Sigmoid colon (tissue), 7 donors: ENCODE data around the gene CST6. TPM values are rescaled to one million over a fixed set of nuclear protein-coding genes. Genes with fewer than 3 reads are reported as not detected.
"Not testable (repeated sequence)": the region's sequence is repeated elsewhere in the genome, so short reads cannot be mapped to it uniquely, and the experiment has no call there.

ENCODE experiments used
- DNase-seq: peaks from one replicate; pipeline ENCODE4 v3.0.0-alpha.2; 2019
- H3K27ac ChIP-seq, 4 donors: fragments of 200-600 bp; sonication (generic); one replicate each; pipeline ENCODE4 v1.5.1; 2016 to 2019; ENCODE audit warnings: mild to moderate bottlenecking in 1 of 4
- H3K27me3 ChIP-seq, 3 donors: fragments of 200-600 bp; sonication (generic); one replicate each; pipeline ENCODE4 v1.5.1; 2019; ENCODE audit warnings: mild to moderate bottlenecking in 1 of 3
- H3K36me3 ChIP-seq, 4 donors: fragments of 200-600 bp; sonication (generic); one replicate each; pipeline ENCODE4 v1.5.1; 2016 to 2019
- H3K4me1 ChIP-seq, 4 donors: fragments of 200-600 bp; sonication (generic); one replicate each; pipeline ENCODE4 v1.5.1; 2017 to 2019
- H3K4me3 ChIP-seq, 4 donors: fragments of 200-600 bp; sonication (generic); one replicate each; pipeline ENCODE4 v1.5.1; 2017 to 2019; ENCODE audit warnings: mild to moderate bottlenecking in 2 of 4, moderate library complexity in 1 of 4
- H3K9me3 ChIP-seq, 4 donors: fragments of 200-600 bp in 3 of 4; sonication (generic) in 3 of 4; one replicate each; pipeline versions ENCODE4 v1.5.1 to v1.6.1; 2013 to 2019
- CTCF ChIP-seq, 4 experiments: fragments of 450-650 bp in 3 of 4; fragments of 200-600 bp in 1 of 4; IDR thresholded peaks; one replicate each; pipeline ENCODE4 v1.5.1; 2016 to 2019; ENCODE audit warnings: antibody characterized with exemption in 4 of 4, mild to moderate bottlenecking in 3 of 4, moderate library complexity in 2 of 4
- EP300 ChIP-seq, 4 donors: sonication (generic); formaldehyde crosslinking; IDR thresholded peaks; one replicate each; pipeline ENCODE4 v1.6.1; 2017; ENCODE audit warnings: antibody characterized with exemption in 4 of 4
- POLR2A ChIP-seq, 2 donors: fragments of 450-650 bp; IDR thresholded peaks; one replicate each; pipeline ENCODE4 v1.6.1; 2016; ENCODE audit warnings: antibody characterized with exemption in 2 of 2, mild to moderate bottlenecking in 2 of 2, moderate library complexity in 2 of 2
- POLR2AphosphoS5 ChIP-seq, 4 donors: sonication (generic); formaldehyde crosslinking; IDR thresholded peaks; one replicate each; pipeline ENCODE4 v1.6.1; 2017; ENCODE audit warnings: antibody characterized with exemption in 4 of 4
- WGBS, 2 donors: extraction: QIAGEN DNeasy Blood & Tissue Kit; methylation state at CpG; one replicate each; pipeline ENCODE4 v1.1.7; 2013; 5-methylcytosine and 5-hydroxymethylcytosine counted together
- intact Hi-C: fragments of 100-400 bp; cut with DNase I; formaldehyde crosslinking; loops from one replicate; pipeline ENCODE4 v1.15.1; 2023
- polyA plus RNA-seq, 3 donors: library from polyadenylated mRNA; stranded (reverse); fragments of 200-250 nt; gene quantifications; one replicate each; pipeline ENCODE4 v1.2.3, GENCODE V29; 2013
- total RNA-seq, 4 donors: library from RNA; depleted of rRNA; stranded (reverse); fragments of >200 nt; gene quantifications; one replicate each; pipeline ENCODE4 v1.1.0, GENCODE V29; 2016
- donor health status: healthy with polysubstance abuse.
- donor health status: Bipolar disorder and iron deficiency.
- donor health status: healthy.

Gene CST6
- total and polyA plus RNA-seq, 7 donors: 0.10 to 1.2 TPM; not detected in 5

DNA sequence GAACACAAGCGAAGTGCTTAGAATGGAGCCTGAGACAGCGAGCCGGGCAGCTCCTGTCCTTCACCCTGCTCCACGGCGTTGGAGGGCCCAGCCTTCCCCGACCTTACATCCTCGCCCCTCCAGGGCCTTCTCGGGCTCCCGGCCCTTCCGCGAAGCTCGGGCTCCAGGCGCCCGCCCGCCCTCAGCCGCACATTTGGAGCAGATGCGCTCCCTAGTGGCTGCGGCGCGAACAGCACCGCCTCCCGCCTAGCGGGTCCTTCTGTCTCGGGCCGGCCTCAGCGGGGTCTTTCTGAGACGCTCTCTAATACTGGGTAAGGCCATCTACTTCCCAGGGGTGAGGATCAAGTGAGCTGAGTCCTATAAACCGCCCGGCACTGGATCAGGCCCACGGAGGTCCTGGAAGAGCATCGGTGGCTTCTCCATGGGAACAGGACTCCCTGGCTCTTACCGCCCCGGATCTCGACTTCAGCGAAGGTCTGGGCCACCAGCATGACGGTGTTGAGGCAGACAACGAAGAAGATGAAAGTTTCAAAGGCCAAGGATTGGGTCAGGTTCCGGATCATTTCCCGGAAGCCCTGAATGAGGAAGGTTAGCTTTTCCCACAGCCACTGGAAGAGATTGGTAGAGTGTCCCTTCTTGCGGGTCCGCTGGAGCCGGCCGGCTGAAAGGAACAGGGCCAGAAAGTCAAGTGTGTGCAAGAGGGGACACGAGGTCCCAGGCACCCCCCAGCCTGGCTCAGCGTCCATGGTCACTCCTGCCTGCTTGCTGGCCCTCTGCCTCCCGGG lies 10.8 kb downstream of the CST6 start:
- 14 to 21% methylated on average over 46 of the region's 46 CpGs for WGBS, 2 donors
- peak; percentile 80 for DNase-seq

GRCh38 chr11:66023186-66023440 lies 11.3 kb downstream of the CST6 start:
- DNase-seq, H3K36me3 ChIP-seq, H3K4me3 ChIP-seq, H3K4me1 ChIP-seq, H3K27ac ChIP-seq, intact Hi-C loops, H3K27me3 ChIP-seq, H3K9me3 ChIP-seq: not testable (repeated sequence)
- WGBS, 2 donors: 70 to 87% methylated on average over 5 of the region's 5 CpGs

More for the DNA sequence above, 10.8 kb downstream of the CST6 start:
- Histone ChIP-seq H3K9me3 (no peaks in the 10 kb centered on the region), H3K36me3 (no peaks in the 10 kb centered on the region), H3K4me1 (peaks cover 0 to 9% (median 9%) of the 10 kb centered on the region in 4 donors), H3K27ac (no peak overlapping the region), H3K27me3 (no peaks in the 10 kb centered on the region), H3K4me3 (peak overlapping the region in 2 of 4 donors; percentile 3 to 16)
- intact Hi-C loops: no loop called here
- TF ChIP-seq CTCF (IDR thresholded peaks at IDR 0.05) (peak; percentile 82 to 95 (median 88)), POLR2A (IDR thresholded peaks at IDR 0.05) (no peak)

GRCh38 chr11:66026017-66026529 lies 14.3 kb downstream of the CST6 start, which contains the start of gene CATSPER1:
Gene CATSPER1, minus strand, starts transcription at chr11:66026479. Its CDS starts 100 bp downstream, at chr11:66026379.
- Histone ChIP-seq H3K9me3 (no peaks in the 10 kb centered on the region), H3K4me3 (no peak within 1 kb of the TSS), H3K36me3 (no peaks in the 10 kb centered on the region), H3K4me1 (peaks cover 0 to 9% (median 9%) of the 10 kb centered on the region in 4 donors), H3K27ac (no peak within 1 kb of the TSS), H3K27me3 (no peaks in the 10 kb centered on the region)
- DNase-seq: no peak
- intact Hi-C loops: no loop called here
- WGBS, 2 donors: 88 to 91% methylated on average over 18 of the region's 18 CpGs
- TF ChIP-seq EP300 (IDR thresholded peaks at IDR 0.05) (no peak), POLR2A (IDR thresholded peaks at IDR 0.05) (no peak), POLR2AphosphoS5 (IDR thresholded peaks at IDR 0.05) (no peak), CTCF (IDR thresholded peaks at IDR 0.05) (no peak)

- H3K4me1 ChIP-seq: no peaks in the 10 kb centered on the region
- intact Hi-C loops: no loop called here
- TF ChIP-seq POLR2A (IDR thresholded peaks at IDR 0.05) (no peak), EP300 (IDR thresholded peaks at IDR 0.05) (no peak), POLR2AphosphoS5 (IDR thresholded peaks at IDR 0.05) (no peak)
Measured at GRCh38 chr11:66032957-66033735, 21.3 kb downstream of the CST6 start.

GRCh38 chr11:66035653-66036333 lies 24.0 kb downstream of the CST6 start:
- Histone ChIP-seq H3K27ac (no peak overlapping the region), H3K27me3 (no peaks in the 10 kb centered on the region), H3K4me3 (no peak overlapping the region), H3K9me3 (no peaks in the 10 kb centered on the region), H3K36me3 (no peaks in the 10 kb centered on the region), H3K4me1 (no peaks in the 10 kb centered on the region)
- intact Hi-C loops: no loop called here
- WGBS, 2 donors: 70 to 84% methylated on average over 9 of the region's 9 CpGs
- DNase-seq: no peak
- no peak for TF ChIP-seq EP300 (IDR thresholded peaks at IDR 0.05)
- TF ChIP-seq POLR2A (IDR thresholded peaks at IDR 0.05): no peak
- TF ChIP-seq POLR2AphosphoS5 (IDR thresholded peaks at IDR 0.05): no peak
- no peak for TF ChIP-seq CTCF (IDR thresholded peaks at IDR 0.05)

More at GRCh38 chr11:66032957-66033735, 21.3 kb downstream of the CST6 start:
- no peaks in the 10 kb centered on the region for H3K9me3 ChIP-seq
- H3K27me3 ChIP-seq: no peaks in the 10 kb centered on the region
- no peak overlapping the region for H3K4me3 ChIP-seq
- H3K36me3 ChIP-seq: no peaks in the 10 kb centered on the region
- no peak for DNase-seq
- no peak overlapping the region for H3K27ac ChIP-seq
- WGBS, 2 donors: 76 to 83% methylated on average over 8 of the region's 8 CpGs
